CD4-positive, alpha-beta T cell treated with Interleukin-1 beta for 1 hour (primary cell): Measurements from ENCODE around the gene PSKH1.
"Not testable (repeated sequence)": the region's sequence is repeated elsewhere in the genome, so short reads cannot be mapped to it uniquely, and the experiment has no call there.

Experiments
- DNase-seq, 2 donors: peaks; one replicate each; pipeline ENCODE4 v3.0.0-alpha.2; 2020 to 2022

PSKH1 gene

GRCh38 chr16:67964477-67965131 lies 71.5 kb downstream of the PSKH1 start:
- DNase-seq, result no peak

GRCh38 chr16:67965668-67966548 lies 72.9 kb downstream of the PSKH1 start:
- no peak for DNase-seq

- DNase-seq, result no peak
Measured at GRCh38 chr16:67966549-67967182, 73.6 kb downstream of the PSKH1 start.

- DNase-seq, result peak in 1 of 2 donors; percentile 28
Measured at GRCh38 chr16:67967183-67967957, 74.3 kb downstream of the PSKH1 start.

- peak; percentile 17 to 27 for DNase-seq
Measured at GRCh38 chr16:67967958-67968399, 74.9 kb downstream of the PSKH1 start.

GRCh38 chr16:67968400-67969253 lies 75.6 kb downstream of the PSKH1 start, which contains the start of gene SLC12A4:
TSS of gene SLC12A4 (minus strand) at chr16:67968637. CDS start at chr16:67968553, 84 bp downstream.
- DNase-seq, result peak; percentile 88 to 91

- peak in 1 of 2 donors; percentile 29 for DNase-seq
Measured at GRCh38 chr16:67969254-67970039, 76.4 kb downstream of the PSKH1 start.

- no peak for DNase-seq
Measured at GRCh38 chr16:67971111-67971510, 78.1 kb downstream of the PSKH1 start.

GRCh38 chr16:67972285-67972684 lies 79.2 kb downstream of the PSKH1 start:
- DNase-seq, result not testable (repeated sequence)

- no peak for DNase-seq
Measured at GRCh38 chr16:67975321-67976105, 82.5 kb downstream of the PSKH1 start.

GRCh38 chr16:67976205-67976604 lies 83.2 kb downstream of the PSKH1 start:
- DNase-seq, result no peak

GRCh38 chr16:67977005-67977404 lies 84.0 kb downstream of the PSKH1 start:
- DNase-seq, result no peak

- no peak for DNase-seq
Measured at GRCh38 chr16:67977469-67978227, 84.6 kb downstream of the PSKH1 start.
